NCI-H524 (cell line): ENCODE measurements around the gene FCGR3B.
"Not testable (repeated sequence)": the region's sequence is repeated elsewhere in the genome, so short reads cannot be mapped to it uniquely, and the experiment has no call there.

Experiments
- DNase-seq, 2 experiments: peaks; one replicate each; lab custom pipeline; 2025; lab: John Stamatoyannopoulos, UW

FCGR3B gene

DNA sequence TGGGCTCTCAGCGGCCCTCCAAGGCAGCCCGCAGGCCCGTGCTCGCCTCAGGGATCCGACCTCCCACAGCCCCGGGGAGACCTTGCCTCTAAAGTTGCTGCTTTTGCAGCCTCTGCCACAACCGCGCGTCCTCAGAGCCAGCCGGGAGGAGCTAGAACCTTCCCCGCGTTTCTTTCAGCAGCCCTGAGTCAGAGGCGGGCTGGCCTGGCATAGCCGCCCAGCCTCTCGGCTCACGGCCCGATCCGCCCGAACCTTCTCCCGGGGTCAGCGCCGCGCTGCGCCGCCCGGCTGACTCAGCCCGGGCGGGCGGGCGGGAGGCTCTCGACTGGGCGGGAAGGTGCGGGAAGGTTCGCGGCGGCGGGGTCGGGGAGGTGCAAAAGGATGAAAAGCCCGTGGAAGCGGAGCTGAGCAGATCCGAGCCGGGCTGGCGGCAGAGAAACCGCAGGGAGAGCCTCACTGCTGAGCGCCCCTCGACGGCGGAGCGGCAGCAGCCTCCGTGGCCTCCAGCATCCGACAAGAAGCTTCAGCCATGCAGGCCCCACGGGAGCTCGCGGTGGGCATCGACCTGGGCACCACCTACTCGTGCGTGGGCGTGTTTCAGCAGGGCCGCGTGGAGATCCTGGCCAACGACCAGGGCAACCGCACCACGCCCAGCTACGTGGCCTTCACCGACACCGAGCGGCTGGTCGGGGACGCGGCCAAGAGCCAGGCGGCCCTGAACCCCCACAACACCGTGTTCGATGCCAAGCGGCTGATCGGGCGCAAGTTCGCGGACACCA, 25.0 kb downstream of the FCGR3B start:
- not testable (repeated sequence) for DNase-seq

DNA sequence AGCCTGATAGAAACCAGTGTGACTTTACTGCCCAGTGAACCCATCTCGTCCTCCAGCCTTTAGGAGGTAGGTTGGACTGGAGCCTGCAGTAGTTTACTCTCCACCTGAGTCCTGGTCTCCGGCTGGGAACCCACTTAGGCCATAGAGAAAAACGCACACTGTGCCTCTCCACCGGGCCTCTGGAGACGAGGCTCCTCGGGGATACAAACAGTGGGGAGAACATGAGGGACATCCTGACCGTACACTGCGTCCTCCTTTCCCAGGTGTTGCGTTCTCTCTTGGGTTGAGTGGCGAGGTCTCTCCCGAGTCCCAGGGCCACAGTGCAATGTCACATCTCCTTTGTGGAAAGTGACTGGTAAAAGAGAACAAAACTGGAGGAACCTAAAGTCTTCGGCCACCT, 26.0 kb downstream of the FCGR3B start:
- not testable (repeated sequence) for DNase-seq

DNA sequence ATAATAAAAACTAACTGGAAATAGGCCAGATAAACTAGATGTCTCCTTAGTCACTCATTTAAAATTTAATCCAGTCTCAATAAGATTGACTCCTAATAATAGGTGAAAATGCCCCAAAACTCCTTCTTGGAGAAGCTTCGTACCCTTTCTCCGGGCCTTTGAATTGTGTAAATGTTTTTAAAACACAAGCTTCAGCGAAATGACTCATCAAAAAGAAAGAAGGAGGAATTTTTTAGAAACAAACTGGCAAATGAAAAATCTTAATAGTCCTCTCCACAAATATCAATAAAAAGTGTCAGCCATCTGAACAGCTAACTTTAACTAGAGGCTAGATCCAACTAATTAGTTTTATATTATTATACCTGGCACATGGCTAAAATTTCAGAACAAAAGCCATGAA, 33.9 kb downstream of the FCGR3B start:
- DNase-seq = not testable (repeated sequence)

DNA sequence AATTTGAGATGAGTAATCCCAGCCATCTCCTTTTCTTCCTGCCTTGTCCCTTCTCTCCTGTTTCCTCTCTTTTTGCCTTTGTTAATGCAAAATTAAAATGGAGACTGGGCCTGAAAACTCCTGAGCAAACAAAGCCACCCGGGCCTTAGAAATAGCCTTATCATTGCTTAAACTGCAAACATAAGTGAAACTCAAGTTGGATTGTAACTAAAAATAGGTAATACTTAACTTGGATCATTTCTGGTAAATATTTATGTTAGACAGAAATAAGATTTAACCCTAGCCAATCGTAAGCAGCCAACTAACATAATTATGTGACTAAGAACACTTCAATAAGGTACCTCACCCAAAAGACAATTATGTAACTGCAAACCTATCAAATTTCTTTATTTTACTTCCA, 35.4 kb downstream of the FCGR3B start:
- not testable (repeated sequence) for DNase-seq

DNA sequence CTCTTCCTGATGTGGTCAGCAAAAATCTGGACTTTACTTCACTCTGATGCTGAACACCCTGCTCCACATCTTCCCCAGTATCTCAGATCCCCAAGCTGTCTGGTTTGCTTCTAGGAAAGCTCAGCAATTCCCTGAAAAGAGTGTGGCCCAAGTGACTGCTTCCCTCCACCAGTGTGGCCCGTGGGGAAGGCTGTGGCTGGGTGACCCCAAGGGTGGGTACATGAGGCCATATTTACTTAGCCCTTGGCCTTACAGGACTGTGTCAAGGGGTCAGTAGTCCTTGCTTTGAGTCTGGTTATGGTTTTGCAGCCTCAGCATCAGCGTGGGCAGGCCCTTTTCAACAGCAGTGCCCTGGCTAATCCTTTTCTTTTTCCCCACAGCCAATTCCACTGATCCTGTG, 35.8 kb downstream of the FCGR3B start:
- not testable (repeated sequence) for DNase-seq

DNA sequence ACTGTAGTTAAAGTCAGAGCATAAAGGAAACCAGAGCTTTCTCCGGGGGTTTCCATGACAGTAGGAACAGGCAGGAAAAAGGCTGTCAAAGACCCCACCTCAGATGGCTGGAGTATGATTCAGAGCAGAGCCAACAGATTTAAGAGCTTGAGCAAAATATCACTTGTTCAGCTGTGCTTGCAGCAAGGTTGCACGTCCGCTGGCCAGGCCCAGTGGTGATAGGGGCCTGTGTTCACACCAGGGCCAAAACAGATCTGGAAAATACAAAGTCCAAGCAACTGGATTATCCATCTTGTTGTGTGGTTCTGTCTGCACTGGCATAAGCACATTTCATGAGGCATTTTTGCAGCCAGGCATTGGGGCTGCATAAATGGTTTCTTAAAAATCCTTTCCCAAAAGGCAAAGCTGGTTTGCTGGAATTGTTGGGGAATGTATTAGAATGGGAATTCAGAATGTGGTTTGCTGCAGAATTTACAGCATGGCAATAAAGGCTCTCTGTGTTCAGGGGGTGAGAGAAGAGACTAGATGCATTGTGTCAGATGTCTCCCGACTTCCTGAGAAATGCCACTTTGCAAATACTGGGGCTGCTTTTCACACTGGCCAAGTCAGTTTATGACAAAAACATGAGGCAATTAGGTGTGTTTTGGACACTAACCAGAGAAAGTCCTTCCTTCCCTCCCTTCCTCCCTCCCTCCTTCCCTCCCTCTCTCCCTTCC, 36.5 kb downstream of the FCGR3B start:
- DNase-seq = not testable (repeated sequence)

GRCh38 chr1:161593092-161593755, 37.8 kb downstream of the FCGR3B start:
- DNase-seq = not testable (repeated sequence)

DNA sequence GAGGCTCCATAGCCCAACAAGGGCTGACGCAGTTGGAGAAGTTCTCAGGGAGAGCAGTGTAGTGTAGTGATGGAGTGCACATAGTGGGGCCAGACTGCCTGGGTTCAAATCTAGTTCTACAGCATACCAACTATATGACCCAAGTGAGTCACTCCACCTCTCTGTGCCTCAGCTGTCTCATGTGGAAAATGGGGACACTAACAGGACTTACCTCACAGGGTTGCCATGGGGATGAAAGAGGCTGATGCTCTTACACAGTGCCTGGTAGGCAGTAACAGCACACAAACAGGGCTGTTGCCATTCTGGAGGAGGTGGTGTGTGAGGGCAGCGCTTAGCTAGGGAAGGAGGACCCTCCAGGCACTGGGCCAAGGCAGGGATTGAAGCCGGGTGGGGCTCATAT, 38.4 kb downstream of the FCGR3B start:
- not testable (repeated sequence) for DNase-seq

- not testable (repeated sequence) for DNase-seq
Measured at GRCh38 chr1:161589920-161590319, 41.1 kb downstream of the FCGR3B start.

GRCh38 chr1:161589365-161589764, 41.6 kb downstream of the FCGR3B start:
- not testable (repeated sequence) for DNase-seq

DNA sequence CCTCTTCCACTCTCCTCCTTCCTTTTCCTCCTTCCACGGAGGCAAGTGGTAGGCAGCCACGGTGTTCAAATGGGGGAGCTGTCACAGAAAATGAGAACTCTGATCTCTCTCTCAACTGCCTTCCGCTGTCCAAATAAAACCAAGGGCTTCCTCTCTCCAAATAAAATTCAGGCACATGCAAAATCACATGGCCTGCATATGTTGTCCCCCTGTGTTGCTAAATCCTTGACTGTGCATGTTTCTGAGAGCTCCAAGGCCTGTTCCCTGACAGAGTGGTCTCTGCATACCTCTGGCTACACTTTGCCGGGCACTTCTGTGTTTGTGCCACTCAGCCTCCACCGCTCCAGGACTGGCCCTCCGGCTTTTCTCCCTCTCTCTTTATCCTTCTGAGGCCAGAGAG, 42.4 kb downstream of the FCGR3B start:
- DNase-seq = not testable (repeated sequence)

GRCh38 chr1:161582882-161583281, 48.1 kb downstream of the FCGR3B start:
- not testable (repeated sequence) for DNase-seq

DNA sequence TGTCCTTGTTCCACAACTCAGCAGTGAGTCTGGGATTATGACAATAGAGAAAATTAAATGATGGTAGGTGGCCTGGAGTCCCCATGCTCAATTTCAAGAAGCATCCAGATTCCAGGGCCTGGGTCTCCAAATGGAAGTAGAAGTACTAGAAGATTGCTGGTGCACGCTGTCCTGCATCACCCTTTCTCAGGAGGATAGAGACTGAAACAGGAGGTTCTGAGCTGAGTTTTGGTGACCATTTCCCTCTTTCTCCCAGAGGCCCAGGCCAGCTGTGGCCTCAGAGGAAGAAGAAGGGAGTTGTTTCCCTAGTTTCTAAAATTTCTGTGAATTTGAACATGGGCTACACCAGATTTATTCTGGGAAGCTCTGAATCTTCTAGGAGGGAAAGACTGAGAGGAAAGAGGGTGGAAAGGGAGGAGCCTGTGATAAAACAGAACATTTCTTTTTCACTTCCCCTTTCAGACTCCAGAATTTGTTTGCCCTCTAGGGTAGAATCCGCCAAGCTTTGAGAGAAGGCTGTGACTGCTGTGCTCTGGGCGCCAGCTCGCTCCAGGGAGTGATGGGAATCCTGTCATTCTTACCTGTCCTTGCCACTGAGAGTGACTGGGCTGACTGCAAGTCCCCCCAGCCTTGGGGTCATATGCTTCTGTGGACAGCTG, 50.0 kb downstream of the FCGR3B start:
- not testable (repeated sequence) for DNase-seq

- DNase-seq = not testable (repeated sequence)
Measured at GRCh38 chr1:161579856-161580507, 51.0 kb downstream of the FCGR3B start.

GRCh38 chr1:161576676-161577075, 54.3 kb downstream of the FCGR3B start:
- not testable (repeated sequence) for DNase-seq
